HCT116 (cell line): ENCODE measurements around the gene HMGB2. TPM values are rescaled to one million over a fixed set of nuclear protein-coding genes. Genes with fewer than 3 reads are reported as not detected.

ENCODE experiments used
- ATAC-seq: fragments of 200-7000 bp; cut with Tn5 transposase; 2 replicates; pipeline ENCODE4 v1.9.1; 2020; ENCODE audit warnings: mild to moderate bottlenecking, moderate library complexity
- BruUV-seq: library from RNA; stranded (reverse); fragments of 400-500 nt; replicated peaks from 2 replicates; lab custom pipeline; 2021; lab: Mats Ljungman, UMichigan
- CTCF ChIA-PET: fragments of 300-600 bp; sonication (Branson Sonifier 250); formaldehyde crosslinking; loops from one replicate; lab custom pipeline; 2021; ENCODE audit warnings: antibody characterized with exemption; lab: Charles Lee
- POLR2A ChIA-PET: fragments of 300-600, 350-600 bp; sonication (Branson Sonifier 250); formaldehyde crosslinking; loops from one replicate; lab custom pipeline; 2021; ENCODE audit warnings: antibody characterized with exemption; lab: Charles Lee
- RAD21 ChIA-PET, 2 experiments: fragments of 300-600 bp; sonication (Branson Sonifier 250); formaldehyde crosslinking; loops; one replicate each; lab custom pipeline; 2023; ENCODE audit warnings: low total read pairs in 2 of 2; ENCODE audit not compliant: uncharacterized antibody in 2 of 2, unreplicated experiment in 2 of 2, low non-redundant PET in 1 of 2; lab: Charles Lee
- DNase-seq: peaks from one replicate; pipeline ENCODE4 v3.0.0-alpha.2; 2010; ENCODE audit warnings: low read depth, low spot score
- H2AFZ ChIP-seq: fragments of 200-600 bp; shearing (Covaris generic), sonication (generic); 2 replicates; pipeline ENCODE4 v1.6.1; 2017; ENCODE audit warnings: low read depth, mixed run types, mixed read lengths, antibody characterized with exemption, low read length; ENCODE audit not compliant: poor library complexity, severe bottlenecking
- H3K27ac ChIP-seq: 2 replicates; pipeline ENCODE4 v1.5.1; 2012; ENCODE audit warnings: low read depth, low read length
- H3K27me3 ChIP-seq: fragments of 200-600 bp; sonication (generic); 2 replicates; pipeline ENCODE4 v1.6.1; 2016; ENCODE audit warnings: mixed run types, low read length, mixed read lengths; ENCODE audit not compliant: insufficient read depth
- H3K36me3 ChIP-seq, 2 experiments: fragments of 200-500 bp in 1 of 2; fragments of 200-600 bp in 1 of 2; sonication (Bioruptor generic) in 1 of 2; sonication (generic) in 1 of 2; 2 replicates each; pipeline versions ENCODE4 v1.5.1 to v1.6.1; 2014 to 2016; ENCODE audit warnings: low read length in 2 of 2, inconsistent platforms in 1 of 2, mixed read lengths in 1 of 2, mixed run types in 1 of 2; ENCODE audit not compliant: insufficient read depth in 2 of 2, control insufficient read depth in 1 of 2
- H3K4me1 ChIP-seq, 2 experiments: fragments of 200-600 bp in 1 of 2; sonication (generic) in 1 of 2; 2 replicates each; pipeline versions ENCODE4 v1.5.1 to v1.6.1; 2012 to 2017; ENCODE audit warnings: low read length in 2 of 2, inconsistent platforms in 1 of 2, mild to moderate bottlenecking in 1 of 2, mixed read lengths in 1 of 2, mixed run types in 1 of 2, moderate library complexity in 1 of 2; ENCODE audit not compliant: insufficient read depth in 2 of 2, control insufficient read depth in 1 of 2
- H3K4me2 ChIP-seq: fragments of 200-600 bp; sonication (generic); 2 replicates; pipeline ENCODE4 v1.6.1; 2017; ENCODE audit warnings: mixed run types, low read length, mixed read lengths
- H3K4me3 ChIP-seq, 2 experiments: fragments of 200-600 bp in 1 of 2; sonication (generic) in 1 of 2; replicated peaks in 1 of 2; 2 replicates each; pipeline ENCODE4 v1.5.1; 2011 to 2016; ENCODE audit warnings: low read length in 2 of 2, control low read depth in 1 of 2, low read depth in 1 of 2, mild to moderate bottlenecking in 1 of 2, mixed read lengths in 1 of 2, mixed run types in 1 of 2
- H3K79me2 ChIP-seq: fragments of 200-600 bp; sonication (generic); 2 replicates; pipeline ENCODE4 v1.6.1; 2017; ENCODE audit warnings: mild to moderate bottlenecking, mixed run types, low read length, moderate library complexity, mixed read lengths; ENCODE audit not compliant: insufficient read depth
- H3K9ac ChIP-seq: fragments of 200-600 bp; sonication (generic); 2 replicates; pipeline ENCODE4 v1.6.1; 2016; ENCODE audit warnings: low read length, mixed read lengths
- H3K9me2 ChIP-seq: fragments of 200-600 bp; sonication (generic), shearing (Covaris generic); 2 replicates; pipeline ENCODE4 v1.6.1; 2017; ENCODE audit warnings: mixed run types, mild to moderate bottlenecking, moderate library complexity; ENCODE audit not compliant: insufficient read depth
- H3K9me3 ChIP-seq, 2 experiments: fragments of 200-500 bp in 1 of 2; fragments of 200-600 bp in 1 of 2; sonication (Bioruptor generic) in 1 of 2; sonication (generic) in 1 of 2; 2 replicates each; pipeline ENCODE4 v1.6.1; 2014 to 2017; ENCODE audit warnings: low read length in 2 of 2, mixed read lengths in 2 of 2, inconsistent platforms in 1 of 2, low read depth in 1 of 2, mild to moderate bottlenecking in 1 of 2, mixed run types in 1 of 2, moderate library complexity in 1 of 2; ENCODE audit not compliant: control insufficient read depth in 1 of 2, insufficient read depth in 1 of 2
- H4K20me1 ChIP-seq: fragments of 200-600 bp; sonication (generic), shearing (Covaris generic); 2 replicates; pipeline ENCODE4 v1.6.1; 2017; ENCODE audit warnings: mixed run types, mild to moderate bottlenecking, moderate library complexity; ENCODE audit not compliant: insufficient read depth
- ATF3 ChIP-seq: IDR thresholded peaks from 2 replicates; pipeline ENCODE4 v1.6.1; 2012
- CBX3 ChIP-seq: IDR thresholded peaks from 2 replicates; pipeline ENCODE4 v1.6.1; 2012; ENCODE audit warnings: low read depth
- CEBPB ChIP-seq: IDR thresholded peaks from 2 replicates; pipeline ENCODE4 v1.6.1; 2012; ENCODE audit warnings: low read depth
- EGR1 ChIP-seq: IDR thresholded peaks from 2 replicates; pipeline ENCODE4 v1.6.1; 2012; ENCODE audit warnings: low read depth
- ELF1 ChIP-seq: IDR thresholded peaks from 2 replicates; pipeline ENCODE4 v1.6.1; 2012; ENCODE audit warnings: low read depth, borderline replicate concordance
- EZH2 ChIP-seq: fragments of 200-600 bp; sonication (generic); IDR thresholded peaks from 2 replicates; pipeline ENCODE4 v1.6.1; 2017; ENCODE audit warnings: antibody characterized with exemption, mixed run types
- EZH2phosphoT487 ChIP-seq: fragments of 200-600 bp; IDR thresholded peaks from 2 replicates; pipeline ENCODE4 v1.6.1; 2018; ENCODE audit warnings: antibody characterized with exemption, borderline replicate concordance
- JUND ChIP-seq: IDR thresholded peaks from 2 replicates; pipeline ENCODE4 v1.6.1; 2012
- MAX ChIP-seq: IDR thresholded peaks from 2 replicates; pipeline ENCODE4 v1.6.1; 2012
- POLR2A ChIP-seq: IDR thresholded peaks from 2 replicates; pipeline ENCODE4 v1.7.0; 2011; ENCODE audit warnings: borderline replicate concordance; ENCODE audit not compliant: insufficient read depth, insufficient read length; ENCODE audit errors: extremely low read depth
- POLR2AphosphoS5 ChIP-seq: IDR thresholded peaks from 2 replicates; pipeline ENCODE4 v1.6.1; 2011; ENCODE audit warnings: mild to moderate bottlenecking, low read depth, low read length, moderate library complexity
- YY1 ChIP-seq: IDR thresholded peaks from 2 replicates; pipeline ENCODE4 v1.6.1; 2011; ENCODE audit warnings: low read length, low read depth, moderate library complexity, mild to moderate bottlenecking; ENCODE audit not compliant: insufficient replicate concordance; ENCODE audit errors: extremely low read depth
- ZBTB33 ChIP-seq: IDR thresholded peaks from 2 replicates; pipeline ENCODE4 v1.6.1; 2011; ENCODE audit warnings: mild to moderate bottlenecking, low read length, moderate library complexity; ENCODE audit not compliant: insufficient replicate concordance; ENCODE audit errors: extremely low read depth
- ZNF274 ChIP-seq: fragments of 200-500 bp; sonication (Bioruptor generic); IDR thresholded peaks from 2 replicates; pipeline ENCODE4 v1.6.1; 2014; ENCODE audit warnings: mild to moderate bottlenecking, low read depth, low read length, inconsistent platforms
- intact Hi-C: fragments of 100-400 bp; cut with micrococcal nuclease; formaldehyde crosslinking; loops from 2 replicates; pipeline ENCODE4 v1.10.0; 2022
- total RNA-seq: library from RNA; stranded (reverse); gene quantifications from one replicate; pipeline ENCODE4 v1.2.1, GENCODE V29; 2021; ENCODE audit not compliant: unreplicated experiment
- TF ChIP-seq, protein P1 (sequence below), 3 experiments: fragments of 200-600 bp in 1 of 3; sonication (generic) in 1 of 3; IDR thresholded peaks in 2 of 3; conservative IDR thresholded peaks in 1 of 3; 2 replicates each; pipeline ENCODE4 v1.5.1; 2012 to 2017; ENCODE audit warnings: low read depth in 2 of 3, low read length in 2 of 3, antibody characterized with exemption in 1 of 3, borderline replicate concordance in 1 of 3, control low read depth in 1 of 3, mild to moderate bottlenecking in 1 of 3, mixed read lengths in 1 of 3, mixed run types in 1 of 3, moderate library complexity in 1 of 3; ENCODE audit not compliant: insufficient read depth in 1 of 3

Gene HMGB2
- total RNA-seq, 1 experiment from 2014 or later = 388 TPM

GRCh38 chr4:173345648-173346047, 11.5 kb upstream of the HMGB2 start:
- Histone ChIP-seq H3K9me3 (0 out of 4 replicates have a peak, but pooled peaks cover 0 to 4% of the 10 kb centered on the region in 2 experiments), H3K4me2 (no peak overlapping the region), H3K4me3 (no peak overlapping the region), H4K20me1 (no peaks in the 10 kb centered on the region), H3K79me2 (no peaks in the 10 kb centered on the region), H3K9me2 (no peaks in the 10 kb centered on the region), H3K36me3 (no peaks in the 10 kb centered on the region), H3K27me3 (no peaks in the 10 kb centered on the region), H3K27ac (no peak overlapping the region), H2AFZ (no peak overlapping the region), H3K4me1 (peaks cover 0 to 7% of the 10 kb centered on the region in 2 experiments; a peak in 1 of 4 replicates), H3K9ac (no peak overlapping the region)
- RAD21 ChIA-PET = no interaction called here
- no peak for DNase-seq
- ATAC-seq = no peak
- POLR2A ChIA-PET = interaction anchor here (4.1 kb wide), 1 partner anchor 11 kb away, joined by 12 read pairs; the partner anchor contains the start of gene HMGB2
- intact Hi-C loops = no loop called here
- TF ChIP-seq JUND (no peak), EZH2 (no peak), ZNF274 (no peak), EGR1 (no peak), ATF3 (no peak), CBX3 (no peak), EZH2phosphoT487 (no peak), ELF1 (no peak), POLR2AphosphoS5 (no peak), MAX (no peak), YY1 (no peak), ZBTB33 (no peak), CEBPB (no peak), POLR2A (no peak)
- TF ChIP-seq, protein P1, sequence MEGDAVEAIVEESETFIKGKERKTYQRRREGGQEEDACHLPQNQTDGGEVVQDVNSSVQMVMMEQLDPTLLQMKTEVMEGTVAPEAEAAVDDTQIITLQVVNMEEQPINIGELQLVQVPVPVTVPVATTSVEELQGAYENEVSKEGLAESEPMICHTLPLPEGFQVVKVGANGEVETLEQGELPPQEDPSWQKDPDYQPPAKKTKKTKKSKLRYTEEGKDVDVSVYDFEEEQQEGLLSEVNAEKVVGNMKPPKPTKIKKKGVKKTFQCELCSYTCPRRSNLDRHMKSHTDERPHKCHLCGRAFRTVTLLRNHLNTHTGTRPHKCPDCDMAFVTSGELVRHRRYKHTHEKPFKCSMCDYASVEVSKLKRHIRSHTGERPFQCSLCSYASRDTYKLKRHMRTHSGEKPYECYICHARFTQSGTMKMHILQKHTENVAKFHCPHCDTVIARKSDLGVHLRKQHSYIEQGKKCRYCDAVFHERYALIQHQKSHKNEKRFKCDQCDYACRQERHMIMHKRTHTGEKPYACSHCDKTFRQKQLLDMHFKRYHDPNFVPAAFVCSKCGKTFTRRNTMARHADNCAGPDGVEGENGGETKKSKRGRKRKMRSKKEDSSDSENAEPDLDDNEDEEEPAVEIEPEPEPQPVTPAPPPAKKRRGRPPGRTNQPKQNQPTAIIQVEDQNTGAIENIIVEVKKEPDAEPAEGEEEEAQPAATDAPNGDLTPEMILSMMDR (IDR thresholded peaks at IDR 0.05 in 2 of 3, conservative IDR thresholded peaks at IDR 0.05 in 1 of 3; ENCODE audit: borderline replicate concordance in 1 of 3, insufficient read depth in 1 of 3, low read depth in 2 of 3, low read length in 2 of 3) = no peak
- BruUV-seq = no TSS peak
- CTCF ChIA-PET = no interaction called here
